IPS-15b (cell line): ENCODE results near the gene TMEM117.
"Not testable (repeated sequence)": the region's sequence is repeated elsewhere in the genome, so short reads cannot be mapped to it uniquely, and the experiment has no call there.

Experiments used
- H3K27me3 ChIP-seq: one replicate; pipeline ENCODE4 v1.6.1; 2013; ENCODE audit warnings: low read length; ENCODE audit not compliant: control insufficient read depth, insufficient read depth
- H3K36me3 ChIP-seq: one replicate; pipeline ENCODE4 v1.6.1; 2013; ENCODE audit warnings: low read length; ENCODE audit not compliant: control insufficient read depth, insufficient read depth
- H3K4me1 ChIP-seq: one replicate; pipeline ENCODE4 v1.6.1; 2013; ENCODE audit warnings: mild to moderate bottlenecking, low read length; ENCODE audit not compliant: control insufficient read depth, insufficient read depth
- H3K4me3 ChIP-seq: one replicate; pipeline ENCODE4 v1.5.1; 2013; ENCODE audit warnings: low read depth, low read length
- H3K9ac ChIP-seq: one replicate; pipeline ENCODE4 v1.6.1; 2013; ENCODE audit warnings: low read depth, mild to moderate bottlenecking, low read length
- H3K9me3 ChIP-seq: one replicate; pipeline ENCODE4 v1.6.1; 2013; ENCODE audit warnings: mild to moderate bottlenecking, low read length; ENCODE audit not compliant: control insufficient read depth, insufficient read depth

The TMEM117 gene

DNA sequence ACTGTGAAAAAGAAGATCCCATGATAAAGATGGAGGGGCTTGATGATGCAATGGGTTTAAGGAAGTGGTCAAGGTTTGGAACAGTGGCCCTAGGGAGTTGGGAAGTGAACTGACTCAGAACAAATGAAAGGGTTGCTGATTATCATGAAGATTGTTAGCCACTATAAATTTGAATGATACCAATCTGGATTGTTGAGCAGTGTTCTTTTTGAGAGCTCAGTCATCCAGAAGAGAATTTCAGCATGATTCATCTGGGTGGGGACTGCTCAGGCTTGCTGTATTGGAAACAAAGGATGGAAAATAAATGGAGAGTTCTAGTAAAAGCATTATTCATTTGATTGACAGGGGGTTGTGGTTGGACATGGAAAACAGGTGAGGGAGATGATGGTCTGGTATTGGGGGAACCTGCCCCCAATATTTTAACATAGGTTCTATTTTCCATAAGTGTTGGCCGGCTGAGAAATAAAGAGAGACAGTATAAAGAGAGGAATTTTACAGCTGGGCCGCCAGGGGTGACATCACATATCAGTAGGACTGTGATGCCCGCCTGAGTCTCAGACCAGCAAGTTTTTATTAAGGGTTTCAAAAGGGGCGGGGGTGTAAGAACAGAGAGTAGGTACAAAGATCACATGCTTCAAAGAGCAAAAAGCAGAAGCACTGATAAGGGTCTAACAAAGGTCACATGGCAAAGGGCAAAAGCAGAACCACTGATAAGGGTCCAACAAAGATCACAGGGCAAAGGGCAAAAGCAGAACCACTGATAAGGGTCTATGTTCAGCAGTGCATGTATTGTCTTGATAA is 11.7 kb downstream of the TMEM117 start:
- H3K9ac ChIP-seq, H3K4me3 ChIP-seq, H3K27me3 ChIP-seq, H3K36me3 ChIP-seq, H3K4me1 ChIP-seq, H3K9me3 ChIP-seq: not testable (repeated sequence)

DNA sequence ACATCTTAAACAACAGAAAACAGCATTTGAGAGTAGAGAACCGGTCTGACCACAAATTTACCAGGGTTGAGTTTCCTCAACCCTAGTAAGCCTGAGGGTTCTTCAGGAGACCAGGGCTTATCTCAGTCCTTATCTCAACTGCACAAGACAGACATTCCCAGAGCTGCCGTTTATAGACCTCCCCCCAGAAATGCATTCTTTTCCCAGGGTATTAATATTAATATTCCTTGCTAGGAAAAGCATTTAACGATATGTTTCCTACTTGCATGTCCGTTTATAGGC is 12.3 kb downstream of the TMEM117 start:
- Histone ChIP-seq H3K4me1 (no peaks in the 10 kb centered on the region), H3K36me3 (no peaks in the 10 kb centered on the region), H3K27me3 (no peaks in the 10 kb centered on the region), H3K4me3 (no peak overlapping the region), H3K9me3 (no peaks in the 10 kb centered on the region), H3K9ac (no peak overlapping the region)

DNA sequence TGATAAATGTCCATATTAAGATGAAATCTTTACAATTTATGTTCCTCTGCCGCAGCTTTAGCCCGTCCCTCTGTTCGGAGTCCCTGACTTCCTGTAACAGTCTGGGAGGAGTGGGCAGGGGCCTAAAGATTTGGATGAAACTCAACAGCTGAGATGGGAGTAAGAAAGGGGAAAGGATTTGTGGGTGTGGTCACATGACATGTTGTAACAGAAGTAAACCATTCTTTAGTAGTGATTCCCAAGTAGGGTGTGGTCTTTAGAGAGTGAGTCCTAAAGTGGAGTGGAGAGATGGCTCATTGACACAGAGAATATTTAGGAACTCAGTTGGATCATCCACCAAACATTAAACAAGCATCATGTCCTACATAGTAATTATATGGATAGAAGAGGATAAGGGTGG is 12.9 kb downstream of the TMEM117 start:
- H3K9ac ChIP-seq, result no peak overlapping the region
- H3K4me1 ChIP-seq, result no peaks in the 10 kb centered on the region

DNA sequence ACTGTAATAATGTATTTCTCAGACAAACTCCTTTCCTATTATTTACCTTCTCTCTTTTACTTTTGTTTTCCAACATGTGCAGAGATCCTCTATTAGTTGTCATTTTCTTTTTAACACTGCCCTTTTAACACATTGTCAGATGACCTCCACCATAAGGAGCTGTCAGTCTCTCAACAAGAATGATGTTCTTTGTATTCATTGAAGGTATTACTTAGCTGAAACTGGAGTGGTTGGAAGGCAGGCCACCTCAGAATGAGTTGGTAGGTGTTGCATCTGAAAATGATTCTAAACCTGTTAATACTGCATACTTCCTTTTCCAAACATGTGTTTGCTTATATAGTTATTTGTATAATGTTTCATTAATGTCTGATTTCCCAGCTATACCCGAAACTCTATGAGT is 16.9 kb downstream of the TMEM117 start:
- H3K27me3 ChIP-seq, result no peaks in the 10 kb centered on the region
- H3K36me3 ChIP-seq, result no peaks in the 10 kb centered on the region
- no peak overlapping the region for H3K4me3 ChIP-seq
- no peak overlapping the region for H3K9ac ChIP-seq
- no peaks in the 10 kb centered on the region for H3K4me1 ChIP-seq
- no peaks in the 10 kb centered on the region for H3K9me3 ChIP-seq

More for the DNA sequence above, 12.9 kb downstream of the TMEM117 start:
- H3K9me3 ChIP-seq, result no peaks in the 10 kb centered on the region
- no peaks in the 10 kb centered on the region for H3K27me3 ChIP-seq
- H3K36me3 ChIP-seq, result no peaks in the 10 kb centered on the region
- H3K4me3 ChIP-seq, result no peak overlapping the region

DNA sequence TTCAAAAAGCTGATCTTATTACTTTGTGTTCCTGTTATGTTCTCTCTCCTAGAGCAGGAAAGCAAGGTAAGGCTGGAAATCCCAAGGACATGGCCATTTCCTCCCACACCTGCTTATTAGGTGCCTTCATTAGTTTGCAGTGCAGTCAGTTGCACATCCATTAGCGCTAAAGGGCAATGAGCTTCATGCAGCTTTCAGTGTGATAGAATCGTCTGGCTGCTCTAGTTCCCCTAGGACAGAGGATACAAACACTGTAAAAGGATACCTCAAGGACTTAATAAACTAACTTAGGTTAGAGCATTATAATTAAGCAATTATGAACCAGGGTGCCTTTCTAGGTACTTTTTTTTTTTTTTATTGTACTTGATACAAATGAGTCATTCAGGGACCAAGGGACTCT is 21.1 kb downstream of the TMEM117 start:
- Histone ChIP-seq H3K4me1 (no peaks in the 10 kb centered on the region), H3K36me3 (no peaks in the 10 kb centered on the region), H3K9ac (no peak overlapping the region), H3K4me3 (no peak overlapping the region), H3K27me3 (no peaks in the 10 kb centered on the region), H3K9me3 (no peaks in the 10 kb centered on the region)

DNA sequence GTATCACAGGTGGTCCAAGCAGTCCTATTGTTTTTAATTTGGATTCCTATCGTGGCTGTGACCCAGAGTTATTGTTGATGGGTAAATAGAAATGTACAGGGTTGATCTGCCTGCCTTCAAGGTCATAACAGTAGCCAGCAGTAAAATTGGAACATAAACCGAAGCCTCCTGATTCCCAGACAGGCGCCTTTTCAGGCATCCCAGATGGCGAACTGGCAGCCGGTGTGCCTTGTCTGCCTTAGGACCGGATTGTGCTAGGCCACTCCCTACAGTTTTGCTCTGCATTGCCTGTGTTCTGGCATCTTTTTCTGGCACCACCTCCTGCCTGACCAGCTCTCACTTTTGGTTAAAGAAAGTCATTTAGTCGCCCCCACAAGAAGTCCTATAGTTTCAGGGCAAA is 22.2 kb downstream of the TMEM117 start:
- Histone ChIP-seq H3K9me3 (no peaks in the 10 kb centered on the region), H3K4me1 (no peaks in the 10 kb centered on the region), H3K27me3 (no peaks in the 10 kb centered on the region), H3K9ac (no peak overlapping the region), H3K4me3 (no peak overlapping the region), H3K36me3 (no peaks in the 10 kb centered on the region)

DNA sequence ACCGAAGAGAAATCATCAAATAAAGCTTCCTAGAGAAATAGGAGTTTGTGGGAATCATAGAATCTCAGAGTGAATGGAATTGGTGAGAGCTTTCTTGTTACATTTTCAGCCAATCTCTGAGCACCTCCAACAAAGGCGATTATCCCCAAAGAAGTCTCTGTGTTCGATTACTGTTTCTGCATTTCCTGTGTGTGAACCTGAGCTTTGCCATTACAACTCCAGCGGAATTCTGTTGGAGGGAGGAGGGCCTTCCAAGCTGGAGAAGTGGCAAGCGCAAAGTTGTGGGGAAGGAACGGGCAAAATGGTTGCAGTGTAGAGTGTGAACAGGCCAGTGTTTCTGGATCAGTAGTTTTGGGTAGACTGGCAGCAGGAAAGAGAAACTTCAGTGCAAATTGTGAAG is 23.1 kb downstream of the TMEM117 start:
- Histone ChIP-seq H3K36me3 (no peaks in the 10 kb centered on the region), H3K9me3 (no peaks in the 10 kb centered on the region), H3K9ac (no peak overlapping the region), H3K4me3 (no peak overlapping the region), H3K4me1 (no peaks in the 10 kb centered on the region), H3K27me3 (no peaks in the 10 kb centered on the region)

DNA sequence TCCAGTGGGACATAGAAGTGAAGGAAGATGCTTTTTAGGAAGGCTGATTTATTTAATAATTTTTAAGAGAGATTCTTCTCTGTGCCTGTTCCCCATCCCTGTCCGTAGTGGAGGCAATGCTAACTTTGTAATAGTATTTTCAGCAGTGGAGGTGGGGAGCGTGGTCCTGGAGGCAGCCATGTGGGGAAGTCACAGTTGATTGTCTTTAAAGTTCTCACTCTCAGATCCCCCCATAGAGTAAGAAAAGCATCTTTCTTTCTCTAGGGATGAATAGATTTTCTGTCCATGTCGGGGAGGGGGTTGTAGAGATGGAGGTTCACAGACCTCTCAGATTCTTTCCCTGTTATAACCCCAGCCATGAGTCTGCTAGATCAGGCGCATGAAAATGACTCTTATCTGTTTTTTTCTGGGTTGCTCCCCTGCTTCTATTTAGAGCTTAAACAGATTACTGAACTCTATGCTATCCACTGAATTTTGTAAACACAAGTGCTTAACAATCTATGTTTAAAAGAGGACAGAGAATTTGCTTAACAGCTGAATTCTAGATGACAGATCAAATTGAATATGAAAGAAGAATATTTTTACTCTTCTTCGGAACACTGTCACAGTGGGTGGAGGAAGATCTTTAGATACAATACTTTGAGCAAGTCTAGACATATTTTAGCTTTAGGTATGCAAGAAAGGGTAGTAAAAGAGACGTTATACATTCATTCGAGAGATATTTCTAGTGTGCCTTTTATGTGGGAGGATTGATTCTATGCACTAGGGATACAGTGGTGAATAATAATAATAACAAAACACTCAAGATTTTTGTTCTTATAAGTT is 25.3 kb downstream of the TMEM117 start:
- H3K9me3 ChIP-seq, result no peaks in the 10 kb centered on the region
- no peak overlapping the region for H3K9ac ChIP-seq
- H3K36me3 ChIP-seq, result no peaks in the 10 kb centered on the region
- H3K4me3 ChIP-seq, result no peak overlapping the region
- no peaks in the 10 kb centered on the region for H3K4me1 ChIP-seq
- H3K27me3 ChIP-seq, result no peaks in the 10 kb centered on the region

DNA sequence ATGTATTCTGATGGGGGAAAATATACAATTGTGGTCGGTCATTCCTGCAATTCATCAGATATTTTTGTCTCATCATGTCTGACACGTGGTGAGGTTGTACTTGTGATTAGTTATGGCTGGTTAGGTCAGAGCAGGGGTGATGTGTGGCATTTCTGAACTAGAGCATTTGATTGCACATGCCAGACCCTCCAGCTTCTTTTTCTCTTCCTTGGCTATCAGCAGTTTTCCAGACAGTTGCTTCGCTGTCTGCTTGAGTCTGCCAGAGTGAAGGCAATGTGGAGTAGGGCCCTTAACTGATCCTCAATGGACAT is 25.9 kb downstream of the TMEM117 start:
- H3K4me1 ChIP-seq, result no peaks in the 10 kb centered on the region
- H3K27me3 ChIP-seq, result no peaks in the 10 kb centered on the region
- no peak overlapping the region for H3K4me3 ChIP-seq
- H3K9me3 ChIP-seq, result no peaks in the 10 kb centered on the region
- no peaks in the 10 kb centered on the region for H3K36me3 ChIP-seq
- no peak overlapping the region for H3K9ac ChIP-seq

DNA sequence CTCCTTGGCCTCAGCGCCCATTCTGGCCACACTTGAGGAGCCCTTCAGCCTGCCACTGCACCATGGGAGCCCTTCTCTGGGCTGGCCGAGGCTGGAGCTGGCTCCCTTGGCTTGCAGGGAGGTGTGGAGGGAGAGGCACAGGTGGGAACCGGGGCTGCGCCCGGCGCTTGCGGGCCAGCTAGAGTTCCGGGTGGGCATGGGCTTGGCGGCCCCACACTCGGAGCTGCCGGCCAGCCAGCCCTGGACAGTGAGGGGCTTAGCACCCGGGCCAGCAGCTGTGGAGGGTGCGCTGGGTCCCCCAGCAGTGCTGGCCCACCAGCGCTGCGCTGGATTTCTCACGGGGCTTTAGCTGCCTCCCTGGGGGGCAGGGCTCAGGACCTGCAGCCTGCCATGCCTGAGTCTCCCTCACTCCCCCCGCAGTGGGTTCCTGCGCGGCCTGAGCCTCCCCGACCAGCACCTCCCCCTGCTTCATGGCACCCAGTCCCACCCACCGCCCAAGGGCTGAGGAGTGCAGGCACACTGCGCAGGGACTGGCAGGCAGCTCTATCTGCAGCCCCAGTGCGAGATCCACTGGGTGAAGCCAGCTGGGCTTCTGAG is 28.0 kb downstream of the TMEM117 start:
- no peaks in the 10 kb centered on the region for H3K9me3 ChIP-seq
- no peaks in the 10 kb centered on the region for H3K27me3 ChIP-seq
- H3K4me1 ChIP-seq, result no peaks in the 10 kb centered on the region
- H3K4me3 ChIP-seq, result no peak overlapping the region
- H3K9ac ChIP-seq, result no peak overlapping the region
- no peaks in the 10 kb centered on the region for H3K36me3 ChIP-seq

DNA sequence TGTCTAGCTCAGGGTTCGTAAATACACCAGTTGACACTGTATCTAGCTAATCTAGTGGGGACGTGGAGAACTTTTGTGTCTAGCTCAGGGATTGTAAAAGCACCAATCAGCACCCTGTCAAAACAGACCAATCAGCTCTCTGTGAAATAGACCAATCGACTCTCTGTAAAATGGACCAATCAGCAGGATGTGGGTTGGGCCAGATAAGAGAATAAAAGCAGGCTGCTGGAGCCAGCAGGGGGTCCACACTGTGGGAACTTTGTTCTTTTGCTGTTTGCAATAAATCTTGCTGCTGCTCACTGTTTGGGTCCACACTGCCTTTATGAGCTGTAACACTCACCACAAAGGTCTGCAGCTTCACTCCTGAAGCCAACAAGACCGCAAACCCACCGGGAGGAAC is 28.7 kb downstream of the TMEM117 start:
- not testable (repeated sequence) for H3K27me3 ChIP-seq, H3K9me3 ChIP-seq, H3K4me1 ChIP-seq, H3K4me3 ChIP-seq, H3K36me3 ChIP-seq, H3K9ac ChIP-seq

DNA sequence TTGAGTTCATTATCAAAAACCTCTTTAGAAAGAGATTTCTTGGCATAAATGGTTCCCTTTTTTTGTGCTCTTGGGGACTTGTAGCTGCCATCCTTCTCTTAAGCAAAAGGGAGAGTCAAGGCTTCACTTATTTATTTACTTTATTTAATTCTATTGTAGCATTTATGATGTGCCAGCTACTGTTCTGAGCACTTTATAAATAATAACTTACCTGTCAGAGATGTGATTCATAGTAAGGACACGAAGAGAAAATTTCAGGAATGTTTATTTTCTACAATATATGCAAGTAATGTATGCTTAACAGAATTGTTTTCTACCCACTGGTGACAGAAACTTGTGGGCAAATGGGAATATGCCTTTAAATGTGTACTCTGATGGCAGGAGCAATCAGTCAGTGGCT is 33.3 kb downstream of the TMEM117 start:
- Histone ChIP-seq H3K36me3 (no peaks in the 10 kb centered on the region), H3K4me1 (no peaks in the 10 kb centered on the region), H3K9ac (no peak overlapping the region), H3K27me3 (no peaks in the 10 kb centered on the region), H3K9me3 (no peaks in the 10 kb centered on the region), H3K4me3 (no peak overlapping the region)
